Hematopoietic multipotent progenitor cell (in vitro differentiated cells): ENCODE measurements around the gene PEAK1. TPM values are rescaled to one million over a fixed set of nuclear protein-coding genes. Genes with fewer than 3 reads are reported as not detected.
A peak's percentile ranks its signal among the peaks of the same experiment; 100 is the strongest.

Experiments
- DNase-seq, 3 donors: peaks; one replicate each; pipeline ENCODE4 v3.0.0-alpha.2; 2011 to 2015; ENCODE audit warnings: low read depth in 2 of 3, low spot score in 2 of 3
- total RNA-seq: library from RNA; depleted of rRNA; stranded (reverse); fragments of >200 nt; gene quantifications from one replicate; pipeline ENCODE4 v1.2.3, GENCODE V29; 2012

The PEAK1 gene
- total RNA-seq, 1 donor = 13.7 TPM

- DNase-seq = no peak
Observed at GRCh38 chr15:77243135-77243534, 176.8 kb downstream of the PEAK1 start.

GRCh38 chr15:77239882-77240608, 179.9 kb downstream of the PEAK1 start:
- DNase-seq = no peak

- no peak for DNase-seq
Observed at GRCh38 chr15:77235566-77235965, 184.3 kb downstream of the PEAK1 start.

GRCh38 chr15:77228828-77229227, 191.1 kb downstream of the PEAK1 start:
- peak in 1 of 3 donors; percentile 21 for DNase-seq

GRCh38 chr15:77226652-77227051, 193.3 kb downstream of the PEAK1 start:
- no peak for DNase-seq

GRCh38 chr15:77225646-77226045, 194.3 kb downstream of the PEAK1 start:
- no peak for DNase-seq

- DNase-seq = no peak
Observed at GRCh38 chr15:77225088-77225487, 194.8 kb downstream of the PEAK1 start.

- DNase-seq = no peak
Observed at GRCh38 chr15:77224352-77224751, 195.6 kb downstream of the PEAK1 start.

- DNase-seq = no peak
Observed at GRCh38 chr15:77221708-77222107, 198.2 kb downstream of the PEAK1 start.

- DNase-seq = no peak
Observed at GRCh38 chr15:77221174-77221573, 198.7 kb downstream of the PEAK1 start.

- DNase-seq = no peak
Observed at GRCh38 chr15:77219841-77220240, 200.1 kb downstream of the PEAK1 start.

- no peak for DNase-seq
Observed at GRCh38 chr15:77209221-77209620, 210.7 kb downstream of the PEAK1 start.

GRCh38 chr15:77208241-77208640, 211.7 kb downstream of the PEAK1 start:
- no peak for DNase-seq

GRCh38 chr15:77201665-77202064, 218.2 kb downstream of the PEAK1 start:
- DNase-seq = no peak

GRCh38 chr15:77196381-77196780, 223.5 kb downstream of the PEAK1 start:
- DNase-seq = no peak

GRCh38 chr15:77195586-77195985, 224.3 kb downstream of the PEAK1 start:
- no peak for DNase-seq

- no peak for DNase-seq
Observed at GRCh38 chr15:77192451-77192850, 227.5 kb downstream of the PEAK1 start.

- no peak for DNase-seq
Observed at GRCh38 chr15:77191230-77191834, 228.6 kb downstream of the PEAK1 start.

- peak in 2 of 3 donors; percentile 90 to 91 for DNase-seq
Observed at GRCh38 chr15:77187751-77188464, 232.0 kb downstream of the PEAK1 start.

GRCh38 chr15:77186594-77187011, 233.3 kb downstream of the PEAK1 start:
- DNase-seq = peak in 2 of 3 donors; percentile 62 to 79

GRCh38 chr15:77185242-77185785, 234.6 kb downstream of the PEAK1 start:
- DNase-seq = peak in 1 of 3 donors; percentile 17
